Gastroesophageal sphincter (tissue), 4 donors: ENCODE results near the gene PDRG1. TPM values are rescaled to one million over a fixed set of nuclear protein-coding genes. Genes with fewer than 3 reads are reported as not detected.
A peak's percentile ranks its signal among the peaks of the same experiment; 100 is the strongest.

Source experiments
- ATAC-seq: fragments of 150-250 bp; one replicate; pipeline ENCODE4 v1.9.1; 2016; ENCODE audit warnings: mild to moderate bottlenecking, moderate library complexity
- H3K27ac ChIP-seq, 4 donors: fragments of 200-600 bp; sonication (generic) in 3 of 4; 1 replicate in 3 of 4; 2 replicates in 1 of 4; pipeline ENCODE4 v1.5.1; 2016 to 2019
- H3K27me3 ChIP-seq: fragments of 200-600 bp; sonication (generic); one replicate; pipeline ENCODE4 v1.5.1; 2019
- H3K36me3 ChIP-seq, 2 donors: fragments of 200-600 bp; sonication (generic); one replicate each; pipeline ENCODE4 v1.5.1; 2019; ENCODE audit warnings: control low read depth in 1 of 2
- H3K4me1 ChIP-seq, 3 donors: fragments of 200-600 bp; sonication (generic); 1 replicate in 2 of 3; 2 replicates in 1 of 3; pipeline ENCODE4 v1.5.1; 2016 to 2019; ENCODE audit warnings: control low read depth in 2 of 3
- H3K4me3 ChIP-seq, 2 donors: fragments of 200-600 bp; sonication (generic); one replicate each; pipeline ENCODE4 v1.5.1; 2019; ENCODE audit warnings: mild to moderate bottlenecking in 1 of 2, moderate library complexity in 1 of 2
- H3K9me3 ChIP-seq, 3 donors: fragments of 200-600 bp; sonication (generic); one replicate each; pipeline ENCODE4 v1.5.1; 2017 to 2019; ENCODE audit warnings: control low read depth in 2 of 3
- CTCF ChIP-seq, 4 experiments: fragments of 200-600 bp in 2 of 4; fragments of 450-650 bp in 2 of 4; sonication (generic) in 1 of 4; IDR thresholded peaks; one replicate each; pipeline ENCODE4 v1.5.1; 2017 to 2019; ENCODE audit warnings: antibody characterized with exemption in 4 of 4, mild to moderate bottlenecking in 2 of 4, moderate library complexity in 2 of 4
- EP300 ChIP-seq: sonication (generic); formaldehyde crosslinking; IDR thresholded peaks from one replicate; pipeline ENCODE4 v1.6.1; 2017; ENCODE audit warnings: antibody characterized with exemption, mild to moderate bottlenecking
- POLR2A ChIP-seq, 2 donors: fragments of 450-650 bp; IDR thresholded peaks; one replicate each; pipeline ENCODE4 v1.6.1; 2017; ENCODE audit warnings: antibody characterized with exemption in 2 of 2, mild to moderate bottlenecking in 2 of 2, moderate library complexity in 1 of 2
- POLR2AphosphoS5 ChIP-seq: sonication (generic); formaldehyde crosslinking; IDR thresholded peaks from one replicate; pipeline ENCODE4 v1.6.1; 2017; ENCODE audit warnings: antibody characterized with exemption
- WGBS, 2 donors: methylation state at CpG; one replicate each; pipeline ENCODE4 v1.1.5; 2018; ENCODE audit warnings: low coverage in 1 of 2; 5-methylcytosine and 5-hydroxymethylcytosine counted together
- total RNA-seq, 4 donors: library from RNA; depleted of rRNA; stranded (reverse); fragments of >200 nt; gene quantifications; one replicate each; pipeline ENCODE4 v1.1.0, GENCODE V29; 2016

The PDRG1 gene
- total RNA-seq, 4 donors from 2014 or later = 10.5 to 11.2 (median 11.0) TPM

- Histone ChIP-seq H3K36me3 (no peaks in the 10 kb centered on the region), H3K27ac (no peak within 1 kb of the TSS), H3K9me3 (no peaks in the 10 kb centered on the region), H3K4me1 (peaks cover 0 to 3% (median 0%) of the 10 kb centered on the region in 3 donors), H3K27me3 (peaks cover 87% of the 10 kb centered on the region), H3K4me3 (peak within 1 kb of the TSS in 1 of 2 donors; percentile 16)
- ATAC-seq = no peak
- WGBS, 2 donors = 0% methylated on average over 2 to 12 of the region's 38 CpGs
- TF ChIP-seq EP300 (no peak), POLR2A (IDR thresholded peaks at IDR 0.05) (no peak), CTCF (IDR thresholded peaks at IDR 0.05) (no peak), POLR2AphosphoS5 (no peak)
These were observed 16.0 kb upstream of the PDRG1 start, which contains the start of gene XKR7 for GRCh38 chr20:31967830-31968249. Gene XKR7 (plus strand): TSS chr20:31968151. CDS start chr20:31968176, 25 bp downstream.

- peaks cover 0 to 3% (median 0%) of the 10 kb centered on the region in 3 donors for H3K4me1 ChIP-seq
- H3K9me3 ChIP-seq = no peaks in the 10 kb centered on the region
- H3K27ac ChIP-seq = no peak overlapping the region
- H3K4me3 ChIP-seq = no peak overlapping the region
- H3K36me3 ChIP-seq = no peaks in the 10 kb centered on the region
- 8 to 21% methylated on average over 2 of the region's 5 CpGs for WGBS, 2 donors
- no peak for ATAC-seq
- TF ChIP-seq EP300 (no peak), POLR2A (IDR thresholded peaks at IDR 0.05) (no peak), CTCF (IDR thresholded peaks at IDR 0.05) (no peak), POLR2AphosphoS5 (no peak)
- peaks cover 83% of the 10 kb centered on the region for H3K27me3 ChIP-seq
These were observed 15.3 kb upstream of the PDRG1 start for GRCh38 chr20:31966991-31967655.

GRCh38 chr20:31963889-31964288 is 12.0 kb upstream of the PDRG1 start:
- Histone ChIP-seq H3K27me3 (peaks cover 80% of the 10 kb centered on the region), H3K4me3 (no peak overlapping the region), H3K27ac (no peak overlapping the region), H3K36me3 (no peaks in the 10 kb centered on the region), H3K9me3 (no peaks in the 10 kb centered on the region), H3K4me1 (peaks cover 0 to 3% (median 0%) of the 10 kb centered on the region in 3 donors)
- ATAC-seq = no peak
- 62 to 64% methylated on average over 6 of the region's 6 CpGs for WGBS, 2 donors
- no peak for TF ChIP-seq POLR2A (IDR thresholded peaks at IDR 0.05)
- TF ChIP-seq EP300 = no peak
- no peak for TF ChIP-seq POLR2AphosphoS5

GRCh38 chr20:31962761-31963160 is 10.9 kb upstream of the PDRG1 start:
- peaks cover 78% of the 10 kb centered on the region for H3K27me3 ChIP-seq
- H3K36me3 ChIP-seq = no peaks in the 10 kb centered on the region
- TF ChIP-seq POLR2AphosphoS5 (no peak), EP300 (no peak), CTCF (IDR thresholded peaks at IDR 0.05) (no peak), POLR2A (IDR thresholded peaks at IDR 0.05) (no peak)
- peaks cover 0 to under 1% (median 0%) of the 10 kb centered on the region in 3 donors for H3K4me1 ChIP-seq
- H3K4me3 ChIP-seq = no peak overlapping the region
- WGBS, 2 donors = no CpG with 5 or more reads among the region's 2 CpGs
- no peak for ATAC-seq
- no peak overlapping the region for H3K27ac ChIP-seq
- H3K9me3 ChIP-seq = no peaks in the 10 kb centered on the region

GRCh38 chr20:31956556-31957526 is 5.0 kb upstream of the PDRG1 start:
- Histone ChIP-seq H3K4me3 (no peak overlapping the region), H3K9me3 (no peaks in the 10 kb centered on the region), H3K27me3 (peaks cover 43% of the 10 kb centered on the region), H3K27ac (no peak overlapping the region), H3K36me3 (no peaks in the 10 kb centered on the region), H3K4me1 (peaks cover 0 to 4% (median 0%) of the 10 kb centered on the region in 3 donors)
- TF ChIP-seq CTCF (IDR thresholded peaks at IDR 0.05) (no peak), POLR2AphosphoS5 (no peak), POLR2A (IDR thresholded peaks at IDR 0.05) (no peak), EP300 (no peak)
- no peak for ATAC-seq
- 24 to 28% methylated on average over 5 of the region's 11 CpGs for WGBS, 2 donors
